MM.1S (cell line): ENCODE results near the gene ZRANB1.

Experiments used
- EZH2phosphoT487 ChIP-seq: fragments of 300-600 bp; sonication (generic); IDR thresholded peaks from 2 replicates; pipeline ENCODE4 v1.6.1; 2018; ENCODE audit warnings: antibody characterized with exemption, low read length
- TF ChIP-seq, protein P1 (sequence below): fragments of 300-600 bp; sonication (generic); IDR thresholded peaks from 2 replicates; pipeline ENCODE4 v1.5.1; 2016; ENCODE audit warnings: antibody characterized with exemption, low read length, mixed read lengths

DNA sequence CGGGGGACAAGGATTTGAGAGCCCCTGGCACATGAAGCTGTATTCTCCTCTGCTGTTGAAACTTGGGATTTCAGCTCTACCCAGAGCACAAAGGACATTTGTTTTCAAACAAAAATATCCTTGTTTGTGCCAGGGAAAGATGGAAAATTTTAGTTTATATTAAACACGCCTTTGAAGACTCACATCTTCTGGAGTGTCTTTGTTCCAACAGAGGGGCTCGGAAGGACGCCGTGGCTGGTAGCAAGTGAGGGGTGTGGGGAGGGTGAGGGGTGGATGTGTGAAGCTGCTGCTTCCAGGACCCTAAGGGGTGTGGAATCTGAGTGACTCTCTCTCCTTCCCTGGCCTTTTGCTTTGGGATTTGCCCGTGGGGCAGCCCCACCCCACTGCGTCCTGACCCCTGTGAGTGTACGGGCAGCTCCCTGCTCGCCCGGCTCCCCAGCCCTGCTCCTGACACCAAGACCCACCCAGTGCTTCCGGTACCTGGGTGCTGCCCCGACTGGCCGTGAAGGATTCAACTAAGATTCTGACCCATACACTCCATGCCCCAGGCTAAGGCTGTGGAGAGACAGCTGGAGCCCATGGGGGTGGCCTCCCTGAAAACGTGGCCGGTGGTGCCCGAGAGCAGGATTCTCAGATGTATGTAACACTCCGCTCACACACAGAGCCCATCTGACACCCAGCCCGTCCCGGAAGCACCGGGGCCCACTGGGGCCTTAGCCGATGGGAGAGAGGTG, 59.6 kb downstream of the ZRANB1 start:
- TF ChIP-seq, protein P1, sequence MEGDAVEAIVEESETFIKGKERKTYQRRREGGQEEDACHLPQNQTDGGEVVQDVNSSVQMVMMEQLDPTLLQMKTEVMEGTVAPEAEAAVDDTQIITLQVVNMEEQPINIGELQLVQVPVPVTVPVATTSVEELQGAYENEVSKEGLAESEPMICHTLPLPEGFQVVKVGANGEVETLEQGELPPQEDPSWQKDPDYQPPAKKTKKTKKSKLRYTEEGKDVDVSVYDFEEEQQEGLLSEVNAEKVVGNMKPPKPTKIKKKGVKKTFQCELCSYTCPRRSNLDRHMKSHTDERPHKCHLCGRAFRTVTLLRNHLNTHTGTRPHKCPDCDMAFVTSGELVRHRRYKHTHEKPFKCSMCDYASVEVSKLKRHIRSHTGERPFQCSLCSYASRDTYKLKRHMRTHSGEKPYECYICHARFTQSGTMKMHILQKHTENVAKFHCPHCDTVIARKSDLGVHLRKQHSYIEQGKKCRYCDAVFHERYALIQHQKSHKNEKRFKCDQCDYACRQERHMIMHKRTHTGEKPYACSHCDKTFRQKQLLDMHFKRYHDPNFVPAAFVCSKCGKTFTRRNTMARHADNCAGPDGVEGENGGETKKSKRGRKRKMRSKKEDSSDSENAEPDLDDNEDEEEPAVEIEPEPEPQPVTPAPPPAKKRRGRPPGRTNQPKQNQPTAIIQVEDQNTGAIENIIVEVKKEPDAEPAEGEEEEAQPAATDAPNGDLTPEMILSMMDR, result no peak
- no peak for TF ChIP-seq EZH2phosphoT487
